ENCODE data around the gene SLC39A9.

- TF ChIP-seq CTCF (conservative IDR thresholded peaks at IDR 0.05; ENCODE audit: low read depth, low read length) (no peak), EZH2 (IDR thresholded peaks at IDR 0.05; ENCODE audit: low read length, unreplicated experiment) (no peak)
Observed at GRCh38 chr14:69506241-69506595, 107.7 kb downstream of the SLC39A9 start.
